ENCODE results near the gene PTPRD.

The PTPRD gene

GRCh38 chr9:9892217-9892616 is 720.6 kb downstream of the PTPRD start:
- no peak for DNase-seq (ENCODE audit: low read depth in 2 of 2)

GRCh38 chr9:9881692-9882091 is 731.1 kb downstream of the PTPRD start:
- DNase-seq (ENCODE audit: low read depth in 2 of 2): no peak

GRCh38 chr9:9874270-9874669 is 738.5 kb downstream of the PTPRD start:
- DNase-seq (ENCODE audit: low read depth in 2 of 2): no peak

GRCh38 chr9:9862235-9862810 is 750.5 kb downstream of the PTPRD start:
- no peak for DNase-seq (ENCODE audit: low read depth in 2 of 2)

- no peak for DNase-seq (ENCODE audit: low read depth in 2 of 2)
Observed at GRCh38 chr9:9855177-9856078, 757.4 kb downstream of the PTPRD start.

GRCh38 chr9:9847750-9848149 is 765.1 kb downstream of the PTPRD start:
- DNase-seq (ENCODE audit: low read depth in 2 of 2): no peak

- no peak for DNase-seq (ENCODE audit: low read depth in 2 of 2)
Observed at GRCh38 chr9:9846557-9846956, 766.2 kb downstream of the PTPRD start.

- no peak for DNase-seq (ENCODE audit: low read depth in 2 of 2)
Observed at GRCh38 chr9:9820436-9820835, 792.4 kb downstream of the PTPRD start.

- DNase-seq (ENCODE audit: low read depth in 2 of 2): no peak
Observed at GRCh38 chr9:9819886-9820285, 792.9 kb downstream of the PTPRD start.

GRCh38 chr9:9817176-9817575 is 795.6 kb downstream of the PTPRD start:
- DNase-seq (ENCODE audit: low read depth in 2 of 2): no peak

- no peak for DNase-seq (ENCODE audit: low read depth in 2 of 2)
Observed at GRCh38 chr9:9804109-9804508, 808.7 kb downstream of the PTPRD start.

- no peak for DNase-seq (ENCODE audit: low read depth in 2 of 2)
Observed at GRCh38 chr9:9799287-9799686, 813.5 kb downstream of the PTPRD start.

GRCh38 chr9:9792144-9792857 is 820.5 kb downstream of the PTPRD start:
- no peak for DNase-seq (ENCODE audit: low read depth in 2 of 2)

- no peak for DNase-seq (ENCODE audit: low read depth in 2 of 2)
Observed at GRCh38 chr9:9791611-9792010, 821.2 kb downstream of the PTPRD start.

- no peak for DNase-seq (ENCODE audit: low read depth in 2 of 2)
Observed at GRCh38 chr9:9790216-9790872, 822.5 kb downstream of the PTPRD start.

GRCh38 chr9:9783711-9784110 is 829.1 kb downstream of the PTPRD start:
- DNase-seq (ENCODE audit: low read depth in 2 of 2): no peak

GRCh38 chr9:9783211-9783610 is 829.6 kb downstream of the PTPRD start:
- no peak for DNase-seq (ENCODE audit: low read depth in 2 of 2)

- no peak for DNase-seq (ENCODE audit: low read depth in 2 of 2)
Observed at GRCh38 chr9:9778293-9778692, 834.5 kb downstream of the PTPRD start.

GRCh38 chr9:9774471-9774870 is 838.3 kb downstream of the PTPRD start:
- no peak for DNase-seq (ENCODE audit: low read depth in 2 of 2)

- DNase-seq (ENCODE audit: low read depth in 2 of 2): no peak
Observed at GRCh38 chr9:9771314-9771713, 841.5 kb downstream of the PTPRD start.

- DNase-seq (ENCODE audit: low read depth in 2 of 2): no peak
Observed at GRCh38 chr9:9764821-9765220, 848.0 kb downstream of the PTPRD start.

- DNase-seq (ENCODE audit: low read depth in 2 of 2): no peak
Observed at GRCh38 chr9:9754186-9754585, 858.6 kb downstream of the PTPRD start.
